Stomach (tissue), 9 donors: ENCODE data around the gene C1orf53. TPM values are rescaled to one million over a fixed set of nuclear protein-coding genes. Genes with fewer than 3 reads are reported as not detected.
"Not testable (repeated sequence)": the region's sequence is repeated elsewhere in the genome, so short reads cannot be mapped to it uniquely, and the experiment has no call there.

Source experiments
- DNase-seq, 2 donors: peaks; one replicate each; pipeline versions ENCODE4 v3.0.0 to v3.0.0-alpha.2; 2013 to 2019
- H3K27ac ChIP-seq, 5 donors: fragments of 200-600 bp in 4 of 5; sonication (generic) in 4 of 5; one replicate each; pipeline ENCODE4 v1.5.1; 2013 to 2019; ENCODE audit warnings: mild to moderate bottlenecking in 1 of 5, moderate library complexity in 1 of 5
- H3K27me3 ChIP-seq, 3 donors: fragments of 200-600 bp; sonication (generic); one replicate each; pipeline ENCODE4 v1.5.1; 2017 to 2019; ENCODE audit warnings: mixed run types in 1 of 3
- H3K36me3 ChIP-seq, 4 donors: fragments of 200-600 bp; sonication (generic); 1 replicate in 3 of 4; 2 replicates in 1 of 4; pipeline ENCODE4 v1.5.1; 2016 to 2019
- H3K4me1 ChIP-seq, 4 donors: fragments of 200-600 bp; sonication (generic); one replicate each; pipeline ENCODE4 v1.5.1; 2016 to 2019
- H3K4me3 ChIP-seq, 4 donors: fragments of 200-600 bp; sonication (generic) in 3 of 4; one replicate each; pipeline ENCODE4 v1.5.1; 2016 to 2019; ENCODE audit warnings: mild to moderate bottlenecking in 1 of 4
- H3K9me3 ChIP-seq, 4 donors: fragments of 200-600 bp; sonication (generic); one replicate each; pipeline ENCODE4 v1.5.1; 2016 to 2019
- CTCF ChIP-seq, 7 experiments: fragments of 450-650 bp in 4 of 7; fragments of 200-600 bp in 3 of 7; sonication (generic) in 3 of 7; IDR thresholded peaks; one replicate each; pipeline ENCODE4 v1.5.1; 2016 to 2019; ENCODE audit warnings: antibody characterized with exemption in 7 of 7, control low read depth in 2 of 7, mild to moderate bottlenecking in 1 of 7
- EP300 ChIP-seq: sonication (generic); formaldehyde crosslinking; IDR thresholded peaks from one replicate; pipeline ENCODE4 v1.6.1; 2017; ENCODE audit warnings: antibody characterized with exemption
- POLR2A ChIP-seq, 4 donors: fragments of 450-650 bp; IDR thresholded peaks; one replicate each; pipeline ENCODE4 v1.6.1; 2016; ENCODE audit warnings: antibody characterized with exemption in 4 of 4, control low read depth in 2 of 4, mild to moderate bottlenecking in 1 of 4, moderate library complexity in 1 of 4
- POLR2AphosphoS5 ChIP-seq, 3 donors: sonication (generic); formaldehyde crosslinking; IDR thresholded peaks; one replicate each; pipeline ENCODE4 v1.6.1; 2016; ENCODE audit warnings: antibody characterized with exemption in 3 of 3
- WGBS, 5 donors: extraction: QIAGEN DNeasy Blood & Tissue Kit in 3 of 5; methylation state at CpG; one replicate each; pipeline versions ENCODE4 v1.1.5 to v1.1.7; 2013 to 2018; 5-methylcytosine and 5-hydroxymethylcytosine counted together
- intact Hi-C: fragments of 100-400 bp; cut with DNase I; formaldehyde crosslinking; loops from one replicate; pipeline ENCODE4 v1.15.1; 2023; ENCODE audit warnings: low total_unique reads
- polyA plus RNA-seq, 3 donors: library from polyadenylated mRNA; stranded (reverse); fragments of 200-250 nt; gene quantifications; one replicate each; pipeline ENCODE4 v1.2.3, GENCODE V29; 2013
- total RNA-seq, 5 donors: library from RNA; depleted of rRNA; stranded (reverse); fragments of >200 nt; gene quantifications; one replicate each; pipeline versions ENCODE4 v1.1.0 to v1.2.3, GENCODE V29; 2014 to 2016
- donor health status: healthy with polysubstance abuse.
- donor health status: Bipolar disorder and iron deficiency.
- donor health status: healthy.

C1orf53 gene
- total and polyA plus RNA-seq, 8 donors: 3.9 to 11.7 TPM; not detected in 6

- peaks cover 0 to 21% (median 3%) of the 10 kb centered on the region in 3 donors for H3K27me3 ChIP-seq
- no peak overlapping the region for H3K27ac ChIP-seq
- 88 to 97% (median 93%) methylated on average over 2 of the region's 2 CpGs for WGBS, 5 donors
- H3K4me3 ChIP-seq: no peak overlapping the region
- intact Hi-C loops: no loop called here
- H3K36me3 ChIP-seq: no peaks in the 10 kb centered on the region
- TF ChIP-seq CTCF (IDR thresholded peaks at IDR 0.05): no peak
- no peak for TF ChIP-seq EP300
- TF ChIP-seq POLR2A (IDR thresholded peaks at IDR 0.05): no peak
- no peak for TF ChIP-seq POLR2AphosphoS5 (IDR thresholded peaks at IDR 0.05)
- no peaks in the 10 kb centered on the region for H3K4me1 ChIP-seq
- DNase-seq: no peak
- no peaks in the 10 kb centered on the region for H3K9me3 ChIP-seq
Observed at GRCh38 chr1:197937381-197937780, 35.0 kb downstream of the C1orf53 start.

- intact Hi-C loops: no loop called here
- Histone ChIP-seq H3K27ac (no peak overlapping the region), H3K4me1 (no peaks in the 10 kb centered on the region), H3K36me3 (no peaks in the 10 kb centered on the region), H3K9me3 (no peaks in the 10 kb centered on the region), H3K4me3 (no peak overlapping the region), H3K27me3 (peaks cover 0 to 16% (median 3%) of the 10 kb centered on the region in 3 donors)
- DNase-seq: no peak
- TF ChIP-seq CTCF (IDR thresholded peaks at IDR 0.05) (no peak), POLR2A (IDR thresholded peaks at IDR 0.05) (no peak), POLR2AphosphoS5 (IDR thresholded peaks at IDR 0.05) (no peak), EP300 (no peak)
- 80 to 88% (median 85%) methylated on average over 6 of the region's 6 CpGs for WGBS, 5 donors
Observed at GRCh38 chr1:197937892-197938291, 35.5 kb downstream of the C1orf53 start.

GRCh38 chr1:197939159-197939980 lies 36.9 kb downstream of the C1orf53 start:
- H3K27me3 ChIP-seq, H3K27ac ChIP-seq, intact Hi-C loops, DNase-seq, H3K4me1 ChIP-seq, H3K4me3 ChIP-seq, H3K9me3 ChIP-seq, H3K36me3 ChIP-seq: not testable (repeated sequence)
- 73 to 87% (median 85%) methylated on average over 6 of the region's 6 CpGs for WGBS, 5 donors

- H3K4me3 ChIP-seq: no peak overlapping the region
- H3K27ac ChIP-seq: no peak overlapping the region
- no peaks in the 10 kb centered on the region for H3K27me3 ChIP-seq
- H3K4me1 ChIP-seq: no peaks in the 10 kb centered on the region
- WGBS, 5 donors: 85 to 94% (median 88%) methylated on average over 2 of the region's 2 CpGs
- H3K9me3 ChIP-seq: peaks cover 0 to 5% (median 0%) of the 10 kb centered on the region in 4 donors
- H3K36me3 ChIP-seq: no peaks in the 10 kb centered on the region
- no peak for TF ChIP-seq POLR2A (IDR thresholded peaks at IDR 0.05)
- TF ChIP-seq EP300: no peak
- TF ChIP-seq POLR2AphosphoS5 (IDR thresholded peaks at IDR 0.05): no peak
- TF ChIP-seq CTCF (IDR thresholded peaks at IDR 0.05): no peak
- DNase-seq: no peak
- intact Hi-C loops: no loop called here
Observed at GRCh38 chr1:197942042-197942441, 39.6 kb downstream of the C1orf53 start.

GRCh38 chr1:197944485-197944884 lies 42.1 kb downstream of the C1orf53 start:
- WGBS, 5 donors: 88 to 97% (median 92%) methylated on average over 4 of the region's 4 CpGs
- no peaks in the 10 kb centered on the region for H3K27me3 ChIP-seq
- H3K4me1 ChIP-seq: no peaks in the 10 kb centered on the region
- TF ChIP-seq EP300 (no peak), CTCF (IDR thresholded peaks at IDR 0.05) (no peak), POLR2AphosphoS5 (IDR thresholded peaks at IDR 0.05) (no peak), POLR2A (IDR thresholded peaks at IDR 0.05) (no peak)
- intact Hi-C loops: no loop called here
- no peak overlapping the region for H3K27ac ChIP-seq
- H3K36me3 ChIP-seq: no peaks in the 10 kb centered on the region
- no peak overlapping the region for H3K4me3 ChIP-seq
- DNase-seq: no peak
- H3K9me3 ChIP-seq: peaks cover 0 to 5% (median 0%) of the 10 kb centered on the region in 4 donors
